Putamen (tissue), 1 donor: ENCODE results near the gene LY6G5B.
"Not testable (repeated sequence)": the region's sequence is repeated elsewhere in the genome, so short reads cannot be mapped to it uniquely, and the experiment has no call there.

Experiments used
- DNase-seq: peaks from one replicate; pipeline ENCODE4 v3.0.0-alpha.2; 2016; ENCODE audit warnings: low spot score

Gene LY6G5B

DNA sequence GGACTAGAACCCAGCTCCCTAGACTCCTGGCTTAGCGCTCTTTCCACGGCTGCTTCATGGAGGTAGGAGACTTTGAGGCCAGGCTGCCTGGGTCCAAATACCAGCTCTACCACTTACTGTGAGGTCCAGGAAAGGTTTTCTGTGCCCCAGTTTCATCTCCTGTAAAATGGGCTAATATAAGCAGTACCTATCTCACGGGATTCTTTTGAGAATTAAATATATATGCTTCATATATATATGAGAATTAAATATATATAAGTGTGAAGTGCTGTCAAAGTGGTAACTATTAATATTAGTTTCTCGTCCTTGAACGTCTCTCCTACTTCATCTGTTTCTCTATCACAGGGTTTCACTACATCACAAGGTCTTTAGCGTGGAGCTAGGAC is 21.3 kb downstream of the LY6G5B start:
- DNase-seq: no peak

- DNase-seq: no peak
Measured at GRCh38 chr6:31691564-31692108, 21.9 kb downstream of the LY6G5B start.

GRCh38 chr6:31692353-31692752 is 22.6 kb downstream of the LY6G5B start:
- peak; percentile 67 for DNase-seq

GRCh38 chr6:31692886-31693285 is 23.1 kb downstream of the LY6G5B start:
- DNase-seq: no peak

GRCh38 chr6:31693535-31693934 is 23.8 kb downstream of the LY6G5B start:
- no peak for DNase-seq

- DNase-seq: no peak
Measured at GRCh38 chr6:31697555-31697954, 27.8 kb downstream of the LY6G5B start.

DNA sequence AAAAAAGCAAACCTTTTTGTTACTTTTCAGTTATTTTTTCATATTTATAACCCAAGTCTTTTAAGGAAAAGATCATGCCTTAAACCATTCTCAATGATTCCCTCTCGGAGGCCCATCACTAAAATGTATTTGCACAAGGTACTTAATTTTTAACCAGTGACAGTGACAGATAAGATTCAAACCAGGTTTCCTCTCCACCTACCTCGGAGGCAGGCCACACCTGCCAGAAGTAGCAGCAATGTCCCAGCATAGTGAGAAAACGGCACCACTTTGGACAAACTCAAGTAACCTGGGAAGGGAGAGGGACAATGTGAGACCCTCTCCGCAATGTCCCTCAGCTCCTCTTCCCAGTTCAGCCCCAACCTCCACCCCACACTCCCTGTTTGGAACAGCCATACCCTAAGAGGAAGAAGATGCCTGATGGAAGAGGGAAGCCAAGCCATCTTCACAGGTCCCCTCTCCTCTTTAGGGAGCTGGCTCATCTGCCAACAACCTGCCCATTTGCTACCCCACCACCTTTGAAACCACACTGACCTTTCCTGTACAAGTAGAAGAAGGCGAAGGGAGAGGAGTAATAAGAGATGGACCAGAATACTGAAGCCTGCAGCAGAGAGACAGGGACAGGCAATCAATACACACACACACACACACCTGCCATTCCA is 31.1 kb downstream of the LY6G5B start:
- no peak for DNase-seq

DNA sequence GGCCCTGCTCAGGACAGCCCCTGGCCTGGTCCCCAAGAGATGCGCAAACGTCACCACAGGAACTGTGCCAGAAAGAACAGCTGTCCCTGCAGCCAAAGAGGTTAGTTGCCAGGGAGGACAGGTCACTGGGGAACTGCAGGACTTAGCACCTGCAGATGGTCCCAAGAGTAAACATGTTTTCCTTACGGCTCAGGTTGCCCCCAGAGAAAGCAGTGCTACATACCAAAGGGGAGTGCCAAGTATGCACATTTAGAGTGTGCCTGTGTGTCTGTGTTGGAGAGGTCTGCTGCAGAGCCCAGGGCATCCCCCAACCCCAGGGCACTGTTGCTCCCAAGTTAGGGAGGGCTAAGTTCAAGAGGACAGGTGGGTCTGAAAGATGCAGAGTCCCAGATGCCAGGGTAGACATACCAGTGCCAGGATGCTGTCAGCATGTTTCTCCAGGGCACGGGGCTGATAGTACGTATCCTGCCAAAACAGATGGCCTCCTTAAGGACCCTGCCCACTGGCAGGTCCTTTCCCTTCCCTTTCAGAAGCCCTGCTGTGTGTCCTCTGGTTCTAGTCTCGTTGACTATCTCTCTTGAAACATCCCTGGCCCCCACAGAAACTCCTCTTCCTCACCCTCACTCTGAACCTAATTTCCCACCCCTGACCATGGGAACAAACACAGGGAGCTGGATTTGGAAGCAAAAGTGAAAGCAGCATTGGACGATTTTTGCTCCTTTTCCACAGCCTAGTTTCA is 32.1 kb downstream of the LY6G5B start:
- DNase-seq: no peak

DNA sequence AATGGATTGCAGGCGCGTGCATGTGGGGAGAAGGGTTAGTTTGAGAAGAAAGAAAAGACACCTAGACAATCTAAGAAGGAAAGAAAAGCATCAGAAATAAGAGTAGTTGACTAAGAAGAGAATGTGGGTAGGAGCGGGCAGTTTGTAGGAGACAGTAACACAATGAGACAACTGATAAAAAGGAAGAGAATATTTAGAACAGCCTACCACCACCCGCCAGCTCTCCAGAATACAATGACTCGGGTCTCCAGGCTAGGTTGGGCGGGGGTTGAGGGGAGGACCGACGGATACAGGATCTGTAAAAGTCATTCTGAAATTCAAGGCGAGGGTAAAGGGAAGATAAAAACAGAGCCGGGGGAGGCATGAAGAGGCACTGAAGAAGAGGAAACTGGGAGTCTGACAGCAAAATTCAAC is 32.6 kb downstream of the LY6G5B start:
- DNase-seq: no peak

DNA sequence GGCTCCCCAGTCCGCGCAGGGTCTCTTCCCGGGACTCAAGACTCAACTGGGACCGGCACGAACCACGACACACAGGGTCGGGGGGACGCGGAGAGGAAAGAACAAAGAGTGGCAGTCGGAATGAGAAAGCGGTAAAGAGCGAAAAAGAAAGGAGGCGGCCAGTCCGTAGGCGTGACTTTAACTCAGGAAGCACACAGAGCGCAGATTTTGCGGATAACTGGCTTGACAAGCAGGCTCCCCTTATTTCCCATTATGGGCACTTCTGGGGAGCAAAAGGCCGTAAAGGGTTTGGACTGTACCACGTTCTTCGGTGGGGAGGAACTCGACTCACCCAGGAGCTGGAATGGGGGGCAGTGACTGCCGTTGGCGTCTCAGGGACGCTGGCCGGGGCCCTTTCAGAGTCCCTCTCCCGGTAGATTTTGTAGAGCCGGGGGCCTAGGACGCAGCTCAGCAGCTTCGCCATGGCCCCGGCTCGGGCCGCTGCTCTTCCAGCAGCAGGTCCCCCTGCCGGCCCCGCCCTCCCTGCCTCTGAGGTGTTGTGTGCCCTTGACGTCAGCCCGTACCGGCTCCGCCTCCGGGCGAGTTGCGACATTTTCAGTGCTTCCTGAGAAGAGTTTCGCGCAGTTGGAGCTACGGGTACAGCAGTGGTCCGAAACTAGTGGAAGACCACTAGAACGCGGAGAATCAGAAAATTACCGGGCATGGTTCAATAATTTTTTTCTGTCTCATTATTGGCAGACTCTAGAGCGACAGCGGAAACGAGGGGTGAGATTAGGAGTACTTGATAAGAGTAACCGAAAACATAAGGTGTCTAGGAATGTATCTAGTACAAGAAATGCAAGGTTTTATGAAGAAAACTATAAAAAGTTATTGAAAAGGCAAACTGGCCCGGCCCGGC is 33.3 kb downstream of the LY6G5B start, which contains the start of gene ABHD16A:
Gene ABHD16A, minus strand, starts transcription at position 506 of the 898 bp plus-strand sequence. Its CDS starts 43 bp downstream, at position 463.
- DNase-seq: peak; percentile 99

GRCh38 chr6:31705931-31706330 is 36.2 kb downstream of the LY6G5B start:
- no peak for DNase-seq

- DNase-seq: no peak
Measured at GRCh38 chr6:31706599-31706998, 36.8 kb downstream of the LY6G5B start, which contains the start of gene LY6G6F. Gene LY6G6F, plus strand, starts transcription at chr6:31706866. Its CDS starts 41 bp downstream, at chr6:31706907.

DNA sequence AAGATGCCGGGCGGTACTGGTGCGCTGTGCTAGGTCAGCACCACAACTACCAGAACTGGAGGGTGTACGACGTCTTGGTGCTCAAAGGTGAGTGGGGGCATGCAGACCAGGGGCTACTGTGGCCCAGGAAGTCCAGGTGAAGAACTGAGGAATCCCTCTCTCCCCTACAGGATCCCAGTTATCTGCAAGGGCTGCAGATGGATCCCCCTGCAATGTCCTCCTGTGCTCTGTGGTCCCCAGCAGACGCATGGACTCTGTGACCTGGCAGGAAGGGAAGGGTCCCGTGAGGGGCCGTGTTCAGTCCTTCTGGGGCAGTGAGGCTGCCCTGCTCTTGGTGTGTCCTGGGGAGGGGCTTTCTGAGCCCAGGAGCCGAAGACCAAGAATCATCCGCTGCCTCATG is 37.9 kb downstream of the LY6G5B start:
- DNase-seq: no peak

- no peak for DNase-seq
Measured at GRCh38 chr6:31708224-31708623, 38.4 kb downstream of the LY6G5B start.

DNA sequence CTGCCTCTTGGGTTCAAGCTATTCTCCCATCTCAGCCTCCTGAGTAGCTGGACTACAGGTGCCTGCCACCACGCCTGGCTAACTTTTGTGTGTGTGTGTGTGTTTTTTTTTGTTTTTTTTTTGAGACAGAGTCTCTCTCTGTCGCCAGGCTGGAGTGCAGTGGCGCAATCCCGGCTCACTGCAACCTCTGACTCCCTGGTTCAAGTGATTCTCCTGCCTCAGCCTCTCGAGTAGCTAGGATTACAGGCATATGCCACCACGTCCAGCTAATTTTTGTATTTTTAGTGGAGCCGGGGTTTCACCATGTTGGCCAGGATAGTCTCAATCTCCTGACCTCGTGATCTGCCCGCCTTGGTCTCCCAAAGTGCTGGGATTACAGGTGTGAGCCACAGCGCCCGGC is 39.4 kb downstream of the LY6G5B start:
- DNase-seq: not testable (repeated sequence)

GRCh38 chr6:31710523-31711219 is 40.9 kb downstream of the LY6G5B start:
- DNase-seq: no peak

- no peak for DNase-seq
Measured at GRCh38 chr6:31711233-31711632, 41.5 kb downstream of the LY6G5B start.

DNA sequence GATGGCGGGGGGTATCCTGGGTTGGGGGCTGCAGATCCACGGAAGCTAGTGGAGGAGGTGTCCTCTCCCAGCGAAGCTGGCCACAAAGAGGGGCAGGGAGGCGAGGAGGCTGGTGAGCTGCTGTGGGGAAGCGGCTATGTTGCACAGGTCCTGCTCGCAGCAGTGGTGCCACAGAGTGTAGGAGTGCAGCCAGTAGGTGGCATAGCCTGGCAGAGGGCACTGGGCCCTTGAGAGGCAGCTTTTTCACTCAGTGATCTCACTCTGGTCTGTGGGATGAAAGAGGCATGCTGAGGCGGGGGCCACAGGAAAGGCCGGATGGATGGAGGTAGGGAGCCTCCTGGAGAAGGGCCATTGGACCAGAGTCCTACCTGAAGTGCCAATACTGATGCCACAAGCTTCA is 42.5 kb downstream of the LY6G5B start:
- no peak for DNase-seq

DNA sequence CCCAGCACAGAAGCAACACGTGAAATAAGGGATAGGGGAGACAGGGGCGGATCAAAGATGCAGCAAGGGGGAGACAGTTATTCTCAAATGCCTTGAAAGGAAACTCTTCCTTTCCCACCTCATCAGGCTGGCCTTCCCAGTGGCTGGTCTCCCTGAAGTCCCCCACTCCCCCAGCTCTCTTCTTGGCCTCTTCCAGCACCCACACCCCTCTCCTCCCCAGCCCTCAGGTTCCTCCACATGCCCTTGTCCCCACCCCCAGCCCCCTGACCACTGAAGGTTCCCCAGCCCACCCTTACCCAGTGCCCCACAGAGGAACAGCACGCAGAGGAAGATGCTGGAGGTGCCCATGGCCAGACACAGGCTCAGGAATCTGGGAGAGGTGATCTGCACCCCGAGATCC is 43.7 kb downstream of the LY6G5B start:
- DNase-seq: no peak

DNA sequence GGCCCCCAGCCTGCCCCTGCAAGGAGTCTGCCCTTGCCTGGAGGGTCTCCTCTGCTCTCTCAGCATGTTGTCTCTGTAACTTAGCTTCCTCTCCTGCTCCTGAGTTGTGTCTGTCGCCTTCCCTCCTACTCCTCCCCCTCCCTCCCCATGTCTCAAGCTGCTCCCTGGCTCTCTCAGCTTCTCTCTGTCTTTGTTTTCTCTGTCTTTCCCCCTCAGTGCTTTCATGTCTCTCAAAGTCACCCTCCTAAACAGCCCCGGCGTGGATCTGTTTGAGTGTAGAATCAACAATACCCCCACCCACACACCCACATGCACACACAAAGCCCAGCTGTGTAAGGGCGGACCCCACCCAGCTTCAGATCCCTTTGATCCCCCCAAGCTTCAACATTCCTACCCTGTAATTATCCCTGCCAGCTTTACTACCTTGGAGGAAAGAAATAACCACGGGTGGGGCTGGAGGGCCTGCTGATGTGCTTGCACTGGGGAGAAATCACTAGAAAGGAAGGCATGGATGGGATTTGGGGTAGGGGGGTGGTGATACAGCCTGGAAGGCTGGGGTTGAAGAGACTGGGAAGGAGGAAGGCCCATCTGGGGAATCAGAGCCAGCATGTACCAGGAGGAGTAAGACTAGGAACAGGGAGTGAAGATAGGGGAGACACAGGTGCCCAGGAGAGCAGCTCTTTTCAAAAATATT is 44.4 kb downstream of the LY6G5B start:
- DNase-seq: no peak
